ENCODE results near the gene TBC1D2.
"Not testable (repeated sequence)": the region's sequence is repeated elsewhere in the genome, so short reads cannot be mapped to it uniquely, and the experiment has no call there.

The TBC1D2 gene

DNA sequence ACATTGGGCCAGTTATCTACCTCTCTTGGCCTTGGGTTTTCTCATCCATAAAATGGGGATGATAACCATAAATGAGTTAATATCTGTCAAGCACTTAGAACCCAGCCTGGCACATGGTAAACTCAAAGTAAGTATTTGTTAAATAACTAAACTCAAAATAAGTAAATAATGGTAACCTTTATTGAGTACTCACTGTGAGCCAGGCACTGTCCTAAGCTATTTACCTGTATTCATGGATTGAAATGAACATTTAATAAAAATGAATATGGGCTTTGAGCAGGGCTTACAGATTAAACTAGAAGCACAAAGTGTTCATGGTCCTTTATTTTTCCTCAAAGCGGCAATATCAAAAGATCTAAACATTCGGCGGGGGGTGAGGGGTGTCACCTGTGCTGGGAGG is 79.7 kb downstream of the TBC1D2 start:
- TF ChIP-seq CTCF (IDR thresholded peaks at IDR 0.05; ENCODE audit: low read length, missing control alignments) = no peak
- no peak for DNase-seq (ENCODE audit: low read depth)
- H3K4me3 ChIP-seq (replicated peaks; ENCODE audit: low read depth, low read length) = no peak overlapping the region

- DNase-seq (ENCODE audit: low read depth) = no peak
- no peak for TF ChIP-seq CTCF (IDR thresholded peaks at IDR 0.05; ENCODE audit: low read length, missing control alignments)
- H3K4me3 ChIP-seq (replicated peaks; ENCODE audit: low read depth, low read length) = no peak overlapping the region
These were observed 80.3 kb downstream of the TBC1D2 start for GRCh38 chr9:98175028-98175569.

DNA sequence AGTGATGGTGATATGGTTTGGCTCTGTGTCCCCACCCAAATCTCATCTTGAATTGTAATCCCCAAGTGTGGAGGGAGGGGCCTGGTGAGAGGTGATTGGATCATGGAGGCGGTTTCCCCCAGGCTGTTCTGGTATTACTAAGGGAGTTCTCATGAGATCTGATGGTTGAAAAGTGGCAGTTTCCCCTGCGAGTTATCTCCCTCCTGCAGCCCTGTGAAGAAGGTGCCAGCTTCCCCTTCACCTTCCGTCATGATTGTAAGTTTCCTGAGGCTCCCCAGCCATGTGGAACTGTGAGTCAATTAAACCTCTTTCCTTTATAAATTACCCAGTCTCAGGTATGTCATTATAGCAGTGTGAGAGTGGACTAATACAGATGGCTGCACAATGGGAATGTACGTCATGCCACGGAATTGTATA is 80.9 kb downstream of the TBC1D2 start:
- not testable (repeated sequence) for DNase-seq (ENCODE audit: low read depth); H3K4me3 ChIP-seq (replicated peaks; ENCODE audit: low read depth, low read length)

DNA sequence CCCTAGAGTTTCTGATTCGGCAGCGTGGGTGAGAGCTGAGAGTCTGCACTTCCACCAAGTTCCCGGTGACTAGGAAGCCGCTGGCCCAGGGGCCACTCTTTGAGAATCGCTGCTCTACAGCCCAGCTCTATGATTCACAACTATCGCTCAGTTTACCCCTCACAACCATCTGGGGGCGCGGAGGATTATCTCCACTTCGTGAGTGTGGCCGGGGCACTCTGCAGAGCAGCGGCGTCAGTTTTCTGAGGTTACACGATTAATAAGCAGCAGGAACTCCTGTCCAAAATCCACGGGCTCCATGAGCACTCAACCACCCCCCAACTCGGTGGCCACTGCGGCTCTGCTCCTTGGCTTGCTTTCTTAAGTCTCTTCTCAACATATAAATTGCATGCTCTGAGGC is 82.3 kb downstream of the TBC1D2 start:
- no peak for DNase-seq (ENCODE audit: low read depth)
- no peak for TF ChIP-seq CTCF (IDR thresholded peaks at IDR 0.05; ENCODE audit: low read length, missing control alignments)
- H3K4me3 ChIP-seq (replicated peaks; ENCODE audit: low read depth, low read length) = no peak overlapping the region

DNA sequence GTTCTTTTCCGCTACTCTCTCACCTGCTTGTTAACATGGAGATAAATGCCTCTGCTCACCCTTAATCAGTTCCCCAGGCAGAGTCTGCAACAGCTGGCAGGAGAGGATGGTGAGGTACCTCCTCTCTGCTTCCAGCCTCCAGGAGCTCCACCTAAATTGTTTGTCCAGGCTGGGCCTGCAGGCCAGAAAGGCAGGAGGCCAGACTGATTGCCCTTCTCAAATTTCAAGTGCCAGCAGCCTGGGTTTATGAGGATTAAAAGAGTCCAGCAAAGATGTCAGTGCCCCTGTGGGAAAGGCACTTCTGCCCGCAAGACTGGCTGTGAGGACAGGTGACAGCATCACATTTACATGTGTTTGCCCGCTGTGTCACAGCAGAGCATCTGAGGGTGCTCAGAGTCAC is 82.8 kb downstream of the TBC1D2 start:
- DNase-seq (ENCODE audit: low read depth) = no peak
- no peak for TF ChIP-seq CTCF (IDR thresholded peaks at IDR 0.05; ENCODE audit: low read length, missing control alignments)
- no peak overlapping the region for H3K4me3 ChIP-seq (replicated peaks; ENCODE audit: low read depth, low read length)

DNA sequence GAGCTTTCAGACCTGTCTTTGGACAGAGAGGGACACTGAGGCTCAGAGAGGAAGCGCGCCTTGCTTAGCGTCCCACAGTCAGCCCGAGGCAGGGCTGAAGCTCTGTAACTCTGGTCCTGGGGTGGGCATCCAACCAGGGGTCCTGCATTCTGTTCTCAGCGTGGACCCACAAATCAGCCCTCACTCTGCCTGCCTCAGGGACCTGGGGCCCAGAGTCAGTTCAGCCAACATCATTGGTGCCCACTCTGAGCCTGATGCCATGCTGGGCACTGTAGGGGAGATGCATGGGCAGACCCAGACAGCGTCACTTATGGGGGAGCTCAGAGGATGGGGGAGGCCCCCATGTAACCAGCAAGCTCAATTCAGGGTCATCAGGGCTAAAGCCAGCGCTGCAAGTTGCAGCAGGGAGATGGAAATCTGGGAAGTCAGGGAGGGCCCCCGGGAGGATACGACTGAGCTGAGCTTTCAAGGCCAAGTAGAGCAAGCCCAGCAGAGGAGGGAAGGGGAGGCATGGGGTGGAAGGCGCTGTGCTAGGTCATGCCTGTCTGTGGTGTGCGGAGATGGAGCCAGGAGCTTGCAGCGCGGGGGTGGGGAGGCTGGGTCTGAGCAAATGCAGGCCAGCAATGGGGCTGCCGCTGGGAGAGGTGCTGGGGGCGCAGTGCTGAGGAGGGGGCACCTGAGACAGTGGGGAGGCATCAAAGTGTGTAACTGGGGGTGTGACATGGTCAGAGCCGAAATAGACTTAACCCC is 84.1 kb downstream of the TBC1D2 start:
- TF ChIP-seq CTCF (IDR thresholded peaks at IDR 0.05; ENCODE audit: low read length, missing control alignments) = no peak
- no peak overlapping the region for H3K4me3 ChIP-seq (replicated peaks; ENCODE audit: low read depth, low read length)
- no peak for DNase-seq (ENCODE audit: low read depth)

GRCh38 chr9:98168941-98169488 is 86.4 kb downstream of the TBC1D2 start:
- TF ChIP-seq CTCF (IDR thresholded peaks at IDR 0.05; ENCODE audit: low read length, missing control alignments) = no peak
- no peak overlapping the region for H3K4me3 ChIP-seq (replicated peaks; ENCODE audit: low read depth, low read length)
- DNase-seq (ENCODE audit: low read depth) = peak; percentile 71

All from fibroblast of pulmonary artery (primary cell).